PC-9 (cell line): ENCODE data around the gene RNF212. TPM values are rescaled to one million over a fixed set of nuclear protein-coding genes. Genes with fewer than 3 reads are reported as not detected.
A peak's percentile ranks its signal among the peaks of the same experiment; 100 is the strongest.

Source experiments
- BruUV-seq: library from RNA; stranded (reverse); fragments of 400-500 nt; replicated peaks from 2 replicates; lab custom pipeline; 2021; lab: Mats Ljungman, UMichigan
- CTCF ChIA-PET: fragments of 300-600 bp; sonication (Branson Sonifier 250); formaldehyde crosslinking; loops from one replicate; lab custom pipeline; 2022; ENCODE audit warnings: antibody characterized with exemption; lab: Charles Lee
- POLR2A ChIA-PET: fragments of 300-600 bp; sonication (Branson Sonifier 250); formaldehyde crosslinking; loops from one replicate; lab custom pipeline; 2022; ENCODE audit warnings: antibody characterized with exemption; ENCODE audit not compliant: unreplicated experiment; lab: Charles Lee
- DNase-seq, 2 experiments: peaks; one replicate each; pipeline versions ENCODE4 v3.0.0 to v3.0.0-alpha.2; 2015 to 2022; ENCODE audit warnings: mixed read lengths in 1 of 2
- H2AFZ ChIP-seq: fragments of 200-600 bp; sonication (generic); 2 replicates; pipeline ENCODE4 v1.8.1; 2017; ENCODE audit warnings: antibody characterized with exemption
- H3F3A ChIP-seq: fragments of 200-600 bp; sonication (generic); 2 replicates; pipeline ENCODE4 v1.8.1; 2017; ENCODE audit warnings: antibody characterized with exemption, mild to moderate bottlenecking, low read depth; ENCODE audit not compliant: insufficient read depth
- H3K27ac ChIP-seq: fragments of 200-600 bp; sonication (generic); 2 replicates; pipeline ENCODE4 v1.6.1; 2016; ENCODE audit warnings: mixed run types
- H3K27me3 ChIP-seq: fragments of 200-600 bp; sonication (generic); 2 replicates; pipeline ENCODE4 v1.6.1; 2016; ENCODE audit warnings: low read depth, mixed run types; ENCODE audit not compliant: insufficient read depth
- H3K36me3 ChIP-seq: fragments of 200-600 bp; sonication (generic); 2 replicates; pipeline ENCODE4 v1.6.1; 2016; ENCODE audit warnings: low read depth, mixed run types
- H3K4me1 ChIP-seq: fragments of 200-600 bp; sonication (generic); replicated peaks from 2 replicates; pipeline ENCODE4 v1.6.1; 2016; ENCODE audit warnings: mixed run types; ENCODE audit not compliant: insufficient read depth
- H3K4me2 ChIP-seq: fragments of 200-600 bp; sonication (generic); 2 replicates; pipeline ENCODE4 v1.6.1; 2017; ENCODE audit warnings: mixed run types
- H3K4me3 ChIP-seq: fragments of 200-600 bp; sonication (generic); 2 replicates; pipeline ENCODE4 v1.6.1; 2016; ENCODE audit warnings: mixed run types
- H3K79me2 ChIP-seq: fragments of 200-600 bp; sonication (generic); 2 replicates; pipeline ENCODE4 v1.6.1; 2017; ENCODE audit warnings: low read depth, mixed run types
- H3K9me2 ChIP-seq: fragments of 200-600 bp; sonication (generic); 2 replicates; pipeline ENCODE4 v1.8.1; 2017; ENCODE audit warnings: mild to moderate bottlenecking; ENCODE audit not compliant: insufficient read depth
- H3K9me3 ChIP-seq: fragments of 200-600 bp; sonication (generic); 2 replicates; pipeline ENCODE4 v1.8.1; 2016; ENCODE audit warnings: low read depth; ENCODE audit not compliant: insufficient read depth
- H4K20me1 ChIP-seq: fragments of 200-600 bp; sonication (generic); 2 replicates; pipeline ENCODE4 v1.8.1; 2017; ENCODE audit not compliant: insufficient read depth
- CTCF ChIP-seq: fragments of 200-600 bp; sonication (generic); conservative IDR thresholded peaks from 2 replicates; pipeline ENCODE4 v1.6.1; 2017; ENCODE audit warnings: mixed run types, antibody characterized with exemption, mild to moderate bottlenecking, moderate library complexity
- EZH2 ChIP-seq: fragments of 200-600 bp; sonication (generic); IDR thresholded peaks from 2 replicates; pipeline ENCODE4 v1.8.0; 2017; ENCODE audit warnings: antibody characterized with exemption, low read depth
- intact Hi-C: fragments of 100-400 bp; cut with micrococcal nuclease; formaldehyde crosslinking; loops from one replicate; pipeline ENCODE4 v1.10.0; 2022; ENCODE audit not compliant: unreplicated experiment
- total RNA-seq: library from RNA; stranded (reverse); gene quantifications from 2 replicates; pipeline ENCODE4 v1.2.3, GENCODE V29; 2021

Gene RNF212
- total RNA-seq, 1 experiment from 2014 or later = 4.2 TPM

- no peaks in the 10 kb centered on the region for H4K20me1 ChIP-seq
- DNase-seq = no peak
- H3K4me3 ChIP-seq = no peak overlapping the region
- 0 out of 2 replicates have a peak, but pooled peaks cover 2% of the 10 kb centered on the region for H3K27me3 ChIP-seq
- no peak overlapping the region for H2AFZ ChIP-seq
- H3K79me2 ChIP-seq = no peaks in the 10 kb centered on the region
- TF ChIP-seq CTCF = no peak
- no peak for TF ChIP-seq EZH2
- H3K36me3 ChIP-seq = no peaks in the 10 kb centered on the region
- BruUV-seq = no TSS peak
- no peak overlapping the region for H3K27ac ChIP-seq
- POLR2A ChIA-PET = interaction anchor here (0.8 kb wide), 1 partner anchor 40 kb away, joined by 8 read pairs; no protein-coding TSS in a partner anchor
- CTCF ChIA-PET = no interaction called here
- H3F3A ChIP-seq = peaks cover 26% of the 10 kb centered on the region; the same call in 1 of the 2 replicates
- intact Hi-C loops = loop anchor here (5.0 to 10.0 kb wide), 4 partner anchors 40 to 293 kb away; partner anchors contain the start of gene CTBP1
- peak overlapping the region; percentile 47 for H3K4me2 ChIP-seq
- no peaks in the 10 kb centered on the region for H3K9me2 ChIP-seq
- H3K4me1 ChIP-seq = peaks cover 49% of the 10 kb centered on the region
- H3K9me3 ChIP-seq = no peaks in the 10 kb centered on the region
Measured at GRCh38 chr4:1041936-1042330, 71.4 kb downstream of the RNF212 start.

- Histone ChIP-seq H3K9me3 (no peaks in the 10 kb centered on the region), H3K4me3 (no peak overlapping the region), H3K36me3 (no peaks in the 10 kb centered on the region), H3K4me1 (peaks cover 49% of the 10 kb centered on the region), H3K27me3 (no peaks in the 10 kb centered on the region), H3K27ac (no peak overlapping the region), H3K9me2 (no peaks in the 10 kb centered on the region), H4K20me1 (no peaks in the 10 kb centered on the region), H3K4me2 (peak overlapping the region; percentile 47), H2AFZ (no peak overlapping the region), H3F3A (peaks cover 26% of the 10 kb centered on the region; the same call in 1 of the 2 replicates), H3K79me2 (no peaks in the 10 kb centered on the region)
- DNase-seq = peak; percentile 48 to 82
- ChIA-PET POLR2A (interaction anchor here (0.8 kb wide), 1 partner anchor 40 kb away, joined by 8 read pairs; no protein-coding TSS in a partner anchor), CTCF (no interaction called here)
- no peak for TF ChIP-seq EZH2
- no TSS peak for BruUV-seq
- intact Hi-C loops = loop anchor here (5.0 to 10.0 kb wide), 4 partner anchors 41 to 293 kb away; partner anchors contain the start of gene CTBP1
Measured at GRCh38 chr4:1041147-1041935, 72.0 kb downstream of the RNF212 start.

- no peak for DNase-seq
- Histone ChIP-seq H3K9me3 (no peaks in the 10 kb centered on the region), H3F3A (peaks cover 26% of the 10 kb centered on the region; the same call in 1 of the 2 replicates), H3K27me3 (no peaks in the 10 kb centered on the region), H3K27ac (no peak overlapping the region), H2AFZ (no peak overlapping the region), H4K20me1 (no peaks in the 10 kb centered on the region), H3K79me2 (no peaks in the 10 kb centered on the region), H3K36me3 (no peaks in the 10 kb centered on the region), H3K4me2 (peak overlapping the region; percentile 70), H3K4me3 (no peak overlapping the region), H3K9me2 (no peaks in the 10 kb centered on the region), H3K4me1 (peaks cover 49% of the 10 kb centered on the region)
- intact Hi-C loops = loop anchor here (5.0 to 10.0 kb wide), 4 partner anchors 42 to 294 kb away; partner anchors contain the start of gene CTBP1
- no TSS peak for BruUV-seq
- ChIA-PET CTCF (no interaction called here), POLR2A (no interaction called here)
- TF ChIP-seq EZH2 (no peak), CTCF (no peak)
Measured at GRCh38 chr4:1040344-1041146, 72.8 kb downstream of the RNF212 start.
